Activated CD4-positive, alpha-beta T cell treated with anti-CD3 and anti-CD28 coated beads, Interleukin-2, amount 10 ng/mL, durations not matched to agents 7 days and 5 days (primary cell): Measurements from ENCODE around the gene POLR2J. TPM values are rescaled to one million over a fixed set of nuclear protein-coding genes. Genes with fewer than 3 reads are reported as not detected.

Source experiments
- microRNA-seq: library from miRNA; unstranded; fragments of <30 nt; microRNA quantifications from one replicate; pipeline ENCODE4 v1.2.0, GENCODE V29; 2021; ENCODE audit warnings: borderline microRNAs expressed, borderline replicate concordance
- total RNA-seq, 2 experiments: library from RNA; stranded (reverse); gene quantifications; one replicate each; pipeline ENCODE4 v1.2.3, GENCODE V29; 2021

Gene POLR2J
- total RNA-seq, 2 experiments from 2014 or later = 44.3 to 56.4 TPM

Small RNA genes lying within 50 kb of the gene (microRNA-seq; reads per million reads assigned to microRNA genes)
- gene MIR4467 (1.3 reads per million), gene MIR5090 (3.6 reads per million, percentile 21 among the genes with 10 or more reads in this experiment)

Other genes starting within 250 kb of the POLR2J start
- under 1 TPM; 0.12 to 0.50 TPM for gene SH2B2, start 192.1 kb downstream of the POLR2J start, total RNA-seq
- gene SPDYE6, start 122.5 kb downstream of the POLR2J start, total RNA-seq = not detected
- gene PRKRIP1, start 82.6 kb downstream of the POLR2J start, total RNA-seq = 10 to 100 TPM; 26.2 to 31.9 TPM
- 10 to 100 TPM; 61.2 to 63.7 TPM for gene ORAI2, start 45.3 kb downstream of the POLR2J start, total RNA-seq
- 10 to 100 TPM; 10.5 to 12.9 TPM for gene ALKBH4, start 14.1 kb downstream of the POLR2J start, total RNA-seq
- gene LRWD1, start 13.9 kb downstream of the POLR2J start, total RNA-seq = 10 to 100 TPM; 18.2 to 20.5 TPM
- 10 to 100 TPM; 23.2 to 26.9 TPM for gene RASA4B, start 38.9 kb upstream of the POLR2J start, total RNA-seq
- 10 to 100 TPM; 44.9 to 52.4 TPM for gene UPK3BL2, start 64.8 kb upstream of the POLR2J start, total RNA-seq
- under 1 TPM in 1 of 2 experiments, not detected in 1; 0.15 TPM for gene SPDYE2, start 72.3 kb upstream of the POLR2J start, total RNA-seq
- gene POLR2J3, start 93.7 kb upstream of the POLR2J start, total RNA-seq = 10 to 100 TPM; 53.2 to 53.8 TPM
- 10 to 100 TPM; 19.7 to 21.1 TPM for gene RASA4, start 137.8 kb upstream of the POLR2J start, total RNA-seq
- gene UPK3BL1, start 163.9 kb upstream of the POLR2J start, total RNA-seq = 1 to 10 TPM in 1 of 2 experiments, not detected in 1; 9.4 TPM
- gene SPDYE2B, start 171.4 kb upstream of the POLR2J start, total RNA-seq = not detected
- gene POLR2J2, start 192.7 kb upstream of the POLR2J start, total RNA-seq = 10 to 100 TPM; 36.6 to 37.4 TPM